CD4-positive, alpha-beta T cell treated with Interleukin-12 subunit alpha and Interleukin-12 subunit beta, for 1 hour (primary cell): ENCODE results near the gene CCDC187.

ENCODE experiments used
- DNase-seq: peaks from one replicate; pipeline ENCODE4 v3.0.0-alpha.2; 2020

CCDC187 gene

DNA sequence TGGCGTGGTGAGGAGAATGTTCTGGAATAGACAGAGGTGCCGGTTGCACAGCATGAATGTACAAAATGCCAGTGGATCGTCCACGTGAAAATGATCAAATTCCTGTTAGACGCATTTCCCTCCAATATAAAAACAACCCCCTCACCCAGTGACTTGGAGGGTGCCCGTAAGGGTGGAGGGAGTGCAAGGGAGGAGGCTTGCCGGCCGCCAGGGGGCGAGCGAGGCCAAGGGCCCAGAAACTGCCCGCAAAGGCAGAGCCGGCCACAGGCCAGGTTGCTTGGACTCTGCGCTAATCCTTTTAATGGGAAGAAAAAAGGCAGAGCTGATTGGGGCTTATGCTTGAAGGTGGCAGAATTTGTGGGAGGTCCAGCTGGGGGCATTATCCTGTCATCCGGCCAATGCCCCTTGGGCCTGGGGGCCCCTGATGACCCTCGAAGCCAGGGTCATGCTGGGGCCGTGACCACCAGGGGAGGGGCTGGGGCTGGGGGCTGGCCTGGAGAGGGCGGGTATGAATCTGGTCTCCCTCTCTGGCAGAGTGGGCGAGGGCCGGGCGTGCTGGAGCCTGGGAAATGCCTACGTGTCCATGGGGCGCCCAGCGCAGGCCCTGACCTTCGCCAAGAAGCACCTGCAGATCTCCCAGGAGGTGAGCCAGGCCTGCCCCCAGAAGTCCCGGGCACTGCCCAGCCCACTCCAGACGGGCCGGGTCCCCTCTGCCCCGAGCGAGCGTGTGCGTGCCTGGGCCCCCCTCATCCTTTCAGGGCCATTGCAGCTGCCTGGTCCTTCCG, 35.5 kb upstream of the CCDC187 start:
- DNase-seq = peak; percentile 44

DNA sequence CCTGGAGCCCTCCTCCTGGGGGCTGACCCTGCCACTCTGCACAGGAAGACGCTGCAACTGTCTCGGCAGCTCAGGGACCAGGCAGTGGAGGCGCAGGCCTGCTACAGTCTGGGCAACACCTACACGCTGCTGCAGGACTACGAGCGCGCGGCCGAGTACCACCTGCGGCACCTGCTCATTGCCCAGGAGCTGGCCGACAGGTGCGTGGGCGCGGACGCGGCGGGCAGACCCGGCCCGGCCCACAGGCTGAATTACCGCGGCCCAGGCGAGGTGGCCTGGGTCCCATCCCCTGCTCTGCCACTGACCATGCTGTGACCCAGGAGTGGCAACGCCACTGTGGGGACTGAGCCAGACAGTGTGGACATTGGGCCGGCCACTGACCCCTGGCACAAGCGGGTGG, 34.6 kb upstream of the CCDC187 start:
- no peak for DNase-seq

DNA sequence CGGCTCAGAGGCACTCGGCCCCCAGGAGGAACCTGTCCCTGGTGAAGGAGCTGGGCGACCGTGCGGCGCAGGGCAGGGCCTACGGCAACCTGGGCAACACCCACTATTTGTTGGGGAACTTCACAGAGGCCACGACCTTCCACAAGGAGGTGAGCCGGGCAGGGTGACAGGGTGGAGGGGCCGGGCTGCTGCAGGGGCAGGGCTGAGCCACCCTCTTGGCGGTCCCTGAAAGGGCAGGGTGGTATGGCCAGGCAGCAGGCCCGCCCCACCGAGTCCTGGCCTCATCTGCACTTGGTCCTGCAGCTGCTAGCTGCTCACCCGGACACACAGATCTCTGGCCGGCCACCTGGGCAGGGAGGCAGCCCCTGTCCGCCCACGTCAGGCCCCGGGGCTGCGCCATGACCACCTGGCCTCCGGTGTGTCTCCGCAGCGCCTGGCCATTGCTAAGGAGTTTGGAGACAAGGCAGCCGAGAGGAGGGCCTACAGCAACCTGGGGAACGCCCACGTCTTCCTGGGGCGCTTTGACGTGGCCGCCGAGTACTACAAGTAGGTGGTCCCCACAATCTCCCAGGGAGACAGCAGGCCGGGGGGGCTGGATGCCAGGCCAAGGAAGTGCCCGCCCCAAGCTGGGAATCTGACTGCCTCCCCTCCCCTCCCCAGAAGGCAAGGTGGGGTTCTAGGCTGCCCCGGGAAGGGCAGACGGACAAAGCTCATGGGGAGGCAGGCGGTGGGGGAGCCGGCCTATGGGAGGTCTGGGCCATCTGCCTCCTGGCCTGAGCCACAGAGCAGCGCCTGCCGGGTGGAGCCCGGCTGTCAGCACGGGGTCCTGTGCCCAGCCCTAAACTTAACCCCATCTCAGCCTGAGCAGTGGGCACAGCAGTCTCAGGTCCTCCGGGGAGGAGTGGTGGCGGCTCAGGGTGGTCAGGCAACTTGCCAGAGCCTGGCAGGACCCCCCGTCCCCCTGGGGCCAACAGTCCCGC, 33.8 kb upstream of the CCDC187 start:
- DNase-seq = no peak

DNA sequence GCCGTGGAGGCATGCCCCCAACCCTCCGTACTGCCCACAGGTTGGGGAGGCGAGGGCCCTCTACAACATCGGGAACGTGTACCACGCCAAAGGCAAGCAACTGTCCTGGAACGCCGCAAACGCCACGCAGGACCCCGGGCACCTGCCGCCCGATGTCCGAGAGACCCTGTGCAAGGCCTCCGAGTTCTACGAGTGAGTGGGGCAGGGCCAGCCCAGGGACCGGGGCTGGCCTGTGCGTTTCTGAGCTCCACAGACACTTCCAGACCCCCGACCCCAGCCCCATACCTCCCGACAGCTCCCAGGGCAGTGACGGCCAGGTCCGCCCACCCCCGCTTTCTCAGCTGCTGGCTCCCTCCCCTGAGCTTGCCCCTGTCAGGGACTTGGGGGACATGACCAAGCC, 33.0 kb upstream of the CCDC187 start:
- DNase-seq = no peak

DNA sequence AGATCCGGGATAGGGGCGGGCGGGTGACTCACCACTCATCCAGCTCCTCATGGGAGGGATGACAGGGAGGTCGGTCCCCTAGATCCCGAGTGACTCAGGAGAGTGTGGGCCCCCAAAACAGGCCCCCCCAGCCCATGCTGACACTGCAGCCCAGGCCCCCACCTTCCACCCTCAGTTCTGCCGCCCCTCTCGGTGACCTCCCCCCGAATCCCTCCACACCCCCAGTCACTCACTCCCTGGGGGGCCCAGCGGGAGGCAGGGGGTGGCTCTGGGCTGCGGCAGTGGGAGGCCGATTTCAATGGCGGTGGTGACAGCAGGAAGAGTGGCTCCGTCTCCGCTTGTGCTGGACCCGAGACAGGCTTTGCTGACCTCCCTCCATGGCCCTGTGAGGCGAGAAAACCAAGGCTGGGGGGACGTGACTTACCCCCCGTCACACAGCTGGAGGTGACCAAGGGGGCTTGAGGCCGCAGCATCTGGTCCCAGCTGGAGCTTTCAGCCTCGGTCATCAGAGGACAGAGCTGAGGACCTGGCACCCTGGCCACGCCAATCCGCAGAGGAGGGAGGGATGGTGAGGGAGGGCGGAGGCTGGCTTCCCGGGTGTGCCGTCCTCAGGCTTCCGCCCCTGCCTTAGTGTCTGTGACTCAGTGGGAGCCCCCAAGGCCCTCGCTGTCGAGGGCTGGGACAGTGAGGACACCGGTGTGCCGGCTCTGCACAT, 32.4 kb upstream of the CCDC187 start:
- no peak for DNase-seq

DNA sequence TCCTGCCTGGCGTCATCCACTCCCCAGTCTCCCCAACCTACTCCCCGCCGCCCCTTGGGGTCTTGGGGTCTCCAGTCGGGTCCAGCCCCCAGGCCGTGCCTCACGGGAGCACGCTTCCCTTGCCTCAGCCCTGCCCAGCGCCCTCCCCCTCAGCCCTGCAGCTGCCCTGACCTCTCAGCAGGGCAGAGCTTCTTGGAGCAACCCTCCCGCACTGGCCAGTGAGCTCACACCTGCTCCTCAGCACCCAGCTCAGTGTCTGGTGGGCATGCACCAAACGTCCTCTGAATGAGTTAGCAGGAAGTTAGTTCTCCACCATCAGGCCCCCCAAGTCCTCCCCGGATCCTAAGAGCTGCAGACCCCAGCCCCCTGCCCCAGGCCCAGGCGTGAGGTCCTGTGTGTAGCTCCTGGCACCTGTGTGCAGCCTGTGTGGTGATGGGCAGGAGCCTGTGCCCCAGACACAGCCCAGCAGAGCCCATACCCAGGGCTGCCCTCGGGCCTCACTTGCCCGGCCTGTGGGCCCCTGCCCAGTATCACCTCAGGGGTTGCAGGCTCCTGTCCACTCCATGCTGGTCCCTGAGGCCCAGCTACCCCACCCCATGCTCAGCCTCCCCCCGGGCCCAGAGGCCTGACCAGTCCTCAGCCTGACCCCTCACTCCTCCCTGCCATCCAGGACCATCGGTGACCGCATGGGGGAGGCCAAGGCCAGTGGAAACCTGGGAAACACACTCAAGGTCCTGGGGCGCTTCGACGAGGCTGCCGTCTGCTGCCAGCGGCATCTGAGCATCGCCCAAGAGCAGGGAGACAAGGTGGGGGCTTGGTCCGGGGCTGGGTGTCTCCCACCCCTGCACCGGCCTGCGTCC, 31.6 kb upstream of the CCDC187 start:
- no peak for DNase-seq

DNA sequence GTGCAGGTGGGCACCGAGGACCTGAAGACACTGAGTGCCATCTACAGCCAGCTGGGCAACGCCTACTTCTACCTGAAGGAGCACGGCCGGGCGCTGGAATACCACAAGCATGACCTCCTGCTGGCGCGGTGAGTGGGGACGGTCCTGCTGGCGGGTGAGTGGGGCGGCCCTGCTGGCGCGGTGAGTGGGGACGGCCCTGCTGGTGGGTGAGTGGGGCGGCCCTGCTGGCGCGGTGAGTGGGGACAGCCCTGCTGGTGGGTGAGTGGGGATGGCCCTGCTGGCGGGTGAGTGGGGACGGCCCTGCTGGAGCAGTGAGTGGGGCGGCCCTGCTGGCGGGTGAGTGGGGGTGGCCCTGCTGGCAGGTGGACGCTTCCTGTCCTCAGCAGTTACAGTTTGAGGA, 30.6 kb upstream of the CCDC187 start:
- DNase-seq = no peak

DNA sequence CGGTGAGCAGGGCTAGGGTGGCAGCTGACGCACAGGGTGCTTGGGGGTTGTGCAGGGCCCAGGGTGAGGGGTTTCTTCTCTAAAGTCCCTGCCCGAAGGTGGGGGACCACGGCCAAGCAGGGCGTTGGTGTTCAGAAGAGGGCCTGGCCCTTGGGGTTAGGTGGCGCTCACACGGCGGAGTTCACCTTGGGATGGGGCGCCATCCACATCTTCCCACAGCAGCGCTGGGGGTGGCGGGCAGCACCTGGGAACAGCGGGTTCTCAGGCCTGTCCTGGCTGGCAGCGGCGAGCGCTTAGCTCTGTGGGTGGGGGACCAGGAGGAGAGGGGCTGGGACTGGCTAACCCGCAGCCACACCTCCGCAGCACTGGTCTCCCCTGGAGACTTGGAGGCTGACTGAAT, 29.6 kb upstream of the CCDC187 start:
- no peak for DNase-seq

DNA sequence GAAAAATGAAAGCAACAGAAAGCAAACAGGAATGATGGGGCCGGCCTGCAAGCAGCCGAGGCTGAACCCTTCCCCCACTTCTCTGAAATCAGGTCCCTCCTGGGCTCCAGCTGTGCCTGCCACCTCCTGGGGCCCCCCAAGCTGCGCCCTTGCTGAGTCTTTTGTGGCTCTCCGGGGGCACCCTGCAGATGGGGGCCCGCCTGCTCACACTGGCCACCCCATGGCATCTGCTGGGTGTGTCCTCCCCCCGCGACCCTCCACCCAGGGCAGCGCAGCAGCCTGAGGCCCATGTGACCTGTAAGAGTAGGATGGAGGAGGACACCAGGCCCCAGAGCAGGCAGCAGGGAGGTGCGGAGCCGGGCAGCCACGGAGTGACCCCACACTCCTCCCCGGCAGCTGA, 29.2 kb upstream of the CCDC187 start:
- DNase-seq = no peak

DNA sequence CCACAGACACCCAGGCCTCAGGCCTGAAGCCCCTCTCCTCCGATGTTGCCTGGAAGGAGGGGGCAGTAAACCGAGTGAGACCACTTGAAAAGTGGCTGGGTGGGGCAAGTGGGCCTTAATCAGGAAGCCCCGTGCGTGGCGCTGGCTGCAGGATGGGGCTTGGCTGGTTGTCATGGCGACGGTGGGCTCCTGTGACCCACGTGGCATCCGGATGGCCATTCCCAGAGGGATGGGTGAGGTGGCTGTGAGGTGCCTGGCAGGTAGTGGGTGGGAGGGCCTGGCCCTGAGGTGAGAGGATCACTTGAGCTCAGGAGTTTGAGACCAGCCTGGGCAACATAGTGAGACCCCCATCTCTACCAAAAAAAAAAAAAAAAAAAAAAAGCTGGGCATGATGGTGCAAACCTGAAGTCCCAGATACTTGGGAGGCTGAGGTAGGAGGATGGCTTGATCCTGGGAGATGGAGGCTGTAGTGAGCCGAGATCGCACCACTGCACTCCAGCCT, 28.6 kb upstream of the CCDC187 start:
- no peak for DNase-seq

DNA sequence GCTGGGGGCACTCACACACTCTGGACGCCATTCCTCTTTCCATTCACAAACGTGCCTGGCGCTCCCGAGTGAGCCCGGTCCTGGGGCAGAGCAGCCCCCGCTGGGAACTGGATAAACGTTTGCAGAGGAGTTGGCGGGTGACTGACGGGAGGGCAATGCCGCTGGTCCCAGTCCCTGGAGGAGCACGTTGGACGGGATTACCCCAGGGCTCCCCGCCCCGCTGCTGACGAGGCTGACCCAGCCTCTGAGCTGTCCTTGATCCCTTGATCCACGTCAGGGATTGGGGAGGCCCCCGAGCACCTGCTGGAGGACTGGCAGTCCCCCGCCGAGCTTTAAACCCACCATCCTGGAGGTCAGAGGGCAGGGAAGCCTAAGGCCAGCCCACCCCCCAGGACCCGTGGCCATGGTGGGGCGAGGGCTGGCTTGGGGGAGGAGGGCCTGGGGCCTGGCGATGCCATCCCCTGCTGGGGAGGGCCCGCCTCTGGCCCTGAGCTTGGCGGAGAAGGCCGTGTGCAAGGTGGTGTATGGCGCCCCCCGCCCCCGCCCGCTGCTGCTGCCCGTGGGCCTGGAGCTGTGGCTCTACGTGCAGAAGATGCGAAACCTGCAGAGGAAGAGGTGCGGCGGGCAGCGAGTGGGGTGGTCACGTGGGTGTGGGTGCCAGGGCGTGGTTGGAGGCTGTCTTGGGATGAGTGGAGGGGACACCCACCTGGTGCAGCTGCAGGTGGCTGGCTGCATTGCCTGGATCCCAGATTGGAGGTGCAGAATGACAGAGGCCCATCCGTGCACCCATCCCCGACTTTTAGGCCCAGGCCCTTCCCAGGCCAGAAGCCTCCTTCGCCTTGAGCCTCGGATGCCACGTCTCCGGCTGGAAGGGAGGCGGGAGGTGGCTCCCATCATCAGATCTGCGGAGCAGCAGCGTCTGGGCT, 27.9 kb upstream of the CCDC187 start:
- DNase-seq = no peak

DNA sequence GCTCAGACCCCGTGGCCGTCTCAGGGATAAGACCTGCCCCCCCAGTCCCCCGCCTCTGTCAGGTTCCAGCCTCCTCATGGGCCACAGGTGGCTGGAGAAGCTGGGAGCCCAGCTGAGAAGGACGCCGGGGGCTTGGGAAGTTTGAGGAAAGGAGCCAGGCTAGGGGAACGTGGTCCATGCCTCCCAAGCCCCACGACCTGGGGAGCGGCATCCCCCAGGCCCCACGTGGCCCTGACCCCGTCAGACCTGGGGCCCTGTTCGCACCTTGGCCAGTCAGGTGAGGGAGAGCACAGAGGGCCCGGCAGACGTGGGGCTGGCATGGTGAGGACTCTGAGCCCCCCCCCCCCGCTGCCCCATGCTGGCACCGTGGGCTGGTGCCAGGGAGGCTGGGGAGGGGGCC, 27.1 kb upstream of the CCDC187 start:
- no peak for DNase-seq

DNA sequence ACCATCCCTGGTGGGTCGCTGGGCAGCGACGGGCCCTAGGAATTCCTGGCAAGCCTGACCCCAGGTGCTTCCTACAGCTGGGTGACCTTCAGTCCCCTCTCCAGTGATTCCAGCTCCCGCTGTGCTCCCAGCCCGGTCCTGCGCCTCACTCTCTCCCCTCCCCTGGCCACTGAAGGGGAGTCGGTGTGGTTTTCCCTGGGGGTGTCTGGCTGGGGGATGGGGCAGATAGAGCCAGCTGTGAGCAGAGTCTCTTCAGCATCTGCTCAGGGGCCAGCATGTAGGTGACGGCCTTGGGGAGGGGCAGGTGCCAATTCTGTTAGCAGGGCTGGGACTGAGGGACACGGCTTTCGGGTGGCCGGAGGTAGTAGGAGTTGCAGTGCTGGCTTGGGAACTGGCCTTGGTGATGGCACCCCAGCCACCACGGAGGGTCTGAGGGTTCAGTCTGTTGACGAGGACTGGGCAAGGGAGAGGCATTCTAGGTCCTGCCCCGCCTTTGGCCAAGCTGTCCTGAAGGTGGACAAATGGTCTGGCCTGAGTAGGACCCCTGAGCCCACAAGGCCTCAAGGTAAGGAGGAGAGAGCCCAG, 26.6 kb upstream of the CCDC187 start:
- no peak for DNase-seq

DNA sequence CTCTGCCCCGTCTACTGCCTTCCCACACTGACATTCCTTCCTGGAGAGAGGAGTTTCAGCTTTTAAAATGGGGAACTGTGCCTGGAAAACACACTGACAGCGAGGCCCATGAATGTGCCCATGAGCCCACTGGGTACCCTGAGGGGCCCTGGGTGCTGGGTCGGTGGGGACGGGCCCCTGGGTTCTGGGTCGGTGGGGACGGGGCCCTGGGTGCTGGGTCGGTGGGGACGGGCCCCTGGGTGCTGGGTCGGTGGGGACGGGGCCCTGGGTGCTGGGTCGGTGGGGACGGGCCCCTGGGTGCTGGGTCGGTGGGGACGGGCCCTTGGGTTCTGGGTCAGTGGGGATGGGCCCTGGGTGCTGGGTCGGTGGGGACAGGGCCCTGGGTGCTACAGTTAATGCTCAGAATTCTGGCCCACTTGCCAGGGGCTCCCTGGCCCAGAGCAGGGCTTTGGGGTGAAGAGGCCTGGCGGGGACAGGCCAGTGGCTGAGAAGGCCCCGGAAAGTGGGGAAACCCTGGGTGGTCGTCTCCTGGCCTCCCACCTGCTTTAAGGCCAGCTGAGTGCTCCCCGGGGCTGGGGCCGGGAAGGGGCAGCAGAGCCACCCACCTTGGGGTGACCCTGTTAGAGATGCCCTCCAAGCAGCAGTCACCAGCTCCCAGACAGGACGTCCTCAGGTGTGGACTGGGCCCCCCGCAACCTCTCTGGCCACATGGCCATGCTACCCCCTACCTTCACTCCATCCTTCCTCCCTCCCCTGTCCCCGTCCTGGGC, 25.9 kb upstream of the CCDC187 start:
- DNase-seq = no peak

DNA sequence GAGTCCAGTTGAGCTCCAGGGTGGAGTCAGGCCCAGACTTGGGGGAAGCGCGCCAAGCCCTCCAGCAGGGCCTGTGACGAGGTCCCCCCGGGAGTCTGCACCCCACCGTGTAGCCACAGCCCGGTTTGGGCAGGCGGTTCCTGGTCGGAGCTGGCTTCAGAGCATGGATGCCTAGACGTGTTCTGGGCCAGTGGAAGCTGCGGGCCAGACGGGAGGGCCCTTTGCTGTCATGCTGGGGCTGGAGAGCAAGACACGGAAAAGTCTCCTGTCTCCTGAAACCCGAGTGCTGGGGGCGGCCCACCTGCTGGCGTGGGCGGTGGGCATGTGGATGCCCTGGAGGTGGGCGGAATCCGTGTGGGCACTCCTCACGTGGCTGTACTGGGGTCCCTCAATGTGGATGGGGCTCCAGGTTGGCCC, 25.3 kb upstream of the CCDC187 start:
- DNase-seq = no peak

DNA sequence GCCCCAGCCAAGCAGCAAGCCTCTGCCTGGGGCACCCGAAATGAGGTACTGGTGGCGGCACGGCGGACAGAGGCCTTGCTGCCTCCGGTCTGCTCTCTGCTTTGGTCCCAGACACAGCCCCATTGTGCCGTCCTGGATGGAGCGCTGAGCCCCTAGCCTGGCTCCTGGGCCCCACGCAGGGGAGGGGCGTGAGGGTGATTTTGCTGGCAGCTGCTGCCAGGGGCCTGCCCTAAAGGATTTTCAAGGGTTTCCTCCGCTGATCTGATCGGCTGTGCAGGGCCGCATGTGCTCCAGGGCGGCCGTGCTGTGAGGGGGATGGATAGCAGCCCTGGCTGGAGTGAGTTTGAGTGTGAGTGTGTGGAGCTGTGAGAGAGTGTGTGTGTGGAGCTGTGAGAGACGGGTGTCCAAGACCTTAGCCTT, 24.7 kb upstream of the CCDC187 start:
- DNase-seq = no peak

DNA sequence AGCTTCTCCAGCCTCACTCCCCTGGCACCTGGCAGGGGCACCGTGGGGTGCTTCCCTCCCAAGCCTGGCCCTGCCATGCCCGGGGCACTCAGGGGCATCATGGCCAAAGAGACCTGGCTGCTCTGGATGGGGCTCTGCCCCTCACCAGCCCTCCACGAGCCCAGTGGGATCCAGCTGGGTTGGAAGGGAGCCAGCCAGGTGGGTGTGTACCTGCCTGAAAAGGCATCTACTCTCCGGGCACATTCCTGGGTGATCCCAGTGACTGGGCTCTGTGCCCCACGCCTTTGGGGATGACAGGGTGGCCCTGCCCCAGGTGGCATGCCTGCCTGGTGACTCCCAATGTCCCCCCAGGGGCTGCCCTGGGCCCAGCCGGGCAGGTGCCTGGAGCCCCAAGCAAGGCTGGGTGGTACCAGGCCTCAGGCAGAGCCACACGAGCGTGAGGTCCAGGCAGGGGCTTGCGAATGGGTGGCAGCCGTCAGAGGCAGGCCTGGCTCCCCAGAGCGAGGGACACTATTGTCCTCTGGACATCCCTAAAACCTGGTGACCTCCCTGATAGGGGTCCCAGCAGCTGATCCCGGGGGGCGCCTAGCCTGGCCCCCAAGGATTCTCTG, 24.2 kb upstream of the CCDC187 start:
- no peak for DNase-seq

DNA sequence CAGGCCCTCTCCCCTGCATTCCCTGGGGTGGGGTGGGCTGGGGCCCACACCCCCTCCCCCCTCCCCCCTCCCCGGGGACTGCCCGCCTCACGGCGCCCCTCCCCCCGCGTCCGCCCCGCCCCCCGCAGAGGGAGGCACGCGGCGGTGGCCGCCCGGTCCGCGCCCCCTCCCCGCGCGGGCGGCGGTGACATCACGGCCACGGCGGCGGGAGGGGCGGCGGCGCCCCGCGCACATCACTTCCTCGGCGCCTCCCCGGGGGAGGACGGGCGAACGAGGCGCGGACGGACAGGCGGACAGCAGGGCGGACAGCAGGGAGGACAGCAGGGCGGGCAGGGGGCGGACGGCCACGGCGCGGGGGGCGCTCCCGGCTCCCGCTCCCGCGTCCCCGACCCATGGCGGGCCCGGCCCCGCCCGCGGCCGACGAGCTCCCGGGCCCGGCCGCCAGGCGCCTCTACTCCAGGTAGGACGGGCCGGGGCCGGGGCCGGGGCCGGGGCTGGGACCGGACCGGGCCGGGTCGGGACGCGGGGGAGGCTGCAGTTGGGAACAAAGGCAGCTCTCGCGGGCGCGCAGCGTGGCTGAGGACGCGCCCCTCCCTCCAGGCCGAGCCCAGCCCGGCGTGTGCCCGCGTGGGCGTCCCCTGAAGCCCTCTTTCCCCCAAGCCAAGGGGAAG, 23.5 kb upstream of the CCDC187 start, which contains the start of gene GPSM1:
Gene GPSM1, plus strand, starts transcription at position 236 of the 671 bp plus-strand sequence. Its CDS starts 157 bp downstream, at position 393.
- peak; percentile 57 for DNase-seq
